GM12878 (cell line): ENCODE data around the gene HIC1. TPM values are rescaled to one million over a fixed set of nuclear protein-coding genes. Genes with fewer than 3 reads are reported as not detected.

Experiments
- ATAC-seq: fragments of 200-7000 bp; cut with Tn5 transposase; 3 replicates; pipeline ENCODE4 v1.9.1; 2020; ENCODE audit warnings: mild to moderate bottlenecking, moderate library complexity
- BruUV-seq: library from RNA; stranded (reverse); fragments of 400-500 nt; replicated peaks from 2 replicates; lab custom pipeline; 2021; lab: Mats Ljungman, UMichigan
- CTCF ChIA-PET: fragments of 300-600 bp; sonication (Branson Sonifier 250); formaldehyde crosslinking; extraction: SDS; loops from one replicate; lab custom pipeline; 2021; ENCODE audit warnings: inconsistent platforms; lab: Yijun Ruan, JAX
- POLR2A ChIA-PET: fragments of 350-600 bp; formaldehyde crosslinking; extraction: SDS; loops from one replicate; lab custom pipeline; 2021; ENCODE audit warnings: inconsistent platforms; lab: Charles Lee
- RAD21 ChIA-PET: fragments of 300-600 bp; sonication (Branson Sonifier 250); formaldehyde crosslinking; loops from one replicate; lab custom pipeline; 2023; ENCODE audit warnings: antibody characterized with exemption; ENCODE audit not compliant: unreplicated experiment; lab: Charles Lee
- SMC1A ChIA-PET: fragments of 300-600 bp; sonication (Branson Sonifier 250); formaldehyde crosslinking; loops from one replicate; lab custom pipeline; 2023; ENCODE audit not compliant: unreplicated experiment, uncharacterized antibody; lab: Charles Lee
- DNase-seq: peaks from one replicate; pipeline ENCODE4 v3.0.0-alpha.2; 2011; ENCODE audit warnings: low read depth, low spot score
- FAIRE-seq: peaks from 3 replicates; lab custom pipeline; 2011; peaks lifted over from hg19 to GRCh38; lab: Jason Lieb, UNC
- H2AFZ ChIP-seq: 2 replicates; pipeline ENCODE4 v1.6.0; 2011; ENCODE audit warnings: low read depth, low read length, control low read depth; ENCODE audit not compliant: control insufficient read depth
- H3K27ac ChIP-seq: 2 replicates; pipeline ENCODE4 v1.5.1; 2011; ENCODE audit warnings: control low read depth; ENCODE audit not compliant: control insufficient read depth, insufficient read depth
- H3K27me3 ChIP-seq, 2 experiments: replicated peaks in 1 of 2; 2 replicates each; pipeline versions ENCODE4 v1.6.0 to v1.6.1; 2011; ENCODE audit warnings: low read length in 1 of 2; ENCODE audit not compliant: control insufficient read depth in 2 of 2, insufficient read depth in 2 of 2
- H3K36me3 ChIP-seq, 2 experiments: 2 replicates each; pipeline ENCODE4 v1.5.1; 2011; ENCODE audit warnings: low read length in 1 of 2; ENCODE audit not compliant: control insufficient read depth in 2 of 2, insufficient read depth in 2 of 2
- H3K4me1 ChIP-seq: 2 replicates; pipeline ENCODE4 v1.6.1; 2011; ENCODE audit warnings: mild to moderate bottlenecking, low read length, moderate library complexity, mixed read lengths; ENCODE audit not compliant: control insufficient read depth, insufficient read depth
- H3K4me2 ChIP-seq: 2 replicates; pipeline ENCODE4 v1.6.0; 2011; ENCODE audit warnings: control low read depth; ENCODE audit not compliant: control insufficient read depth, insufficient read depth
- H3K4me3 ChIP-seq: fragments of 200-600 bp; sonication (generic); 2 replicates; pipeline ENCODE4 v1.5.1; 2016
- H3K79me2 ChIP-seq: 2 replicates; pipeline ENCODE4 v1.6.0; 2011; ENCODE audit warnings: low read length; ENCODE audit not compliant: control insufficient read depth, insufficient read depth
- H3K9ac ChIP-seq: 2 replicates; pipeline ENCODE4 v1.8.0; 2011; ENCODE audit warnings: low read length, control low read depth, mixed read lengths; ENCODE audit not compliant: control insufficient read depth, insufficient read depth
- H3K9me3 ChIP-seq: replicated peaks from 3 replicates; pipeline ENCODE4 v1.5.1; 2011; ENCODE audit warnings: mild to moderate bottlenecking, low read length; ENCODE audit not compliant: control insufficient read depth, insufficient read depth
- H4K20me1 ChIP-seq: 2 replicates; pipeline ENCODE4 v1.6.0; 2011; ENCODE audit not compliant: control insufficient read depth, insufficient read depth
- KAT2A ChIP-seq: conservative IDR thresholded peaks from 2 replicates; pipeline ENCODE4 v1.6.1; 2011; ENCODE audit warnings: low read depth, low read length; ENCODE audit not compliant: control insufficient read depth
- RBBP5 ChIP-seq: fragments of 200-600 bp; sonication (generic); conservative IDR thresholded peaks from 2 replicates; pipeline ENCODE4 v1.6.1; 2016
- SMAD1 ChIP-seq: fragments of 450-650 bp; IDR thresholded peaks from 2 replicates; pipeline ENCODE4 v1.6.1; 2018; ENCODE audit warnings: mild to moderate bottlenecking, low read depth; ENCODE audit not compliant: partially characterized antibody
- YBX1 ChIP-seq: fragments of 450-650 bp; IDR thresholded peaks from 2 replicates; pipeline ENCODE4 v1.6.1; 2016; ENCODE audit warnings: antibody characterized with exemption
- WGBS: methylation state at CpG from one replicate; pipeline ENCODE4 v1.1.6; 2016; ENCODE audit warnings: low lambda C conversion rate; ENCODE audit not compliant: insufficient replicate concordance, insufficient coverage; ENCODE audit errors: missing lambda C conversion rate; 5-methylcytosine and 5-hydroxymethylcytosine counted together
- in situ Hi-C: fragments of 300-500 bp; cut with MboI; formaldehyde crosslinking; loops from 9 replicates; pipeline ENCODE4 v1.14.3; 2018; ENCODE audit warnings: mixed read lengths
- intact Hi-C: fragments of 100-400 bp; cut with micrococcal nuclease; formaldehyde crosslinking; loops from one replicate; pipeline ENCODE4 v1.14.2; 2022; ENCODE audit not compliant: unreplicated experiment
- polyA plus RNA-seq, 11 experiments: library from polyadenylated mRNA; depleted of rRNA in 4 of 11; unstranded in 6 of 11; stranded (reverse) in 5 of 11; fragments of >200 nt; fragmentation: Nextera tagmentation in 4 of 11; fragmentation: Illumina TruSeq in 1 of 11; extraction: Ambion mirVana in 4 of 11; extraction: Trizol in 1 of 11; gene quantifications; 1 replicate in 1 of 11; 2 replicates in 10 of 11; pipeline versions ENCODE4 v1.2.1 to v1.2.3, GENCODE V29; 2011 to 2016; ENCODE audit warnings: inconsistent platforms in 2 of 11, missing spikeins in 2 of 11, low read depth in 1 of 11
- total RNA-seq, 4 experiments: library from RNA; depleted of rRNA in 3 of 4; stranded (reverse); fragments of >200 nt in 3 of 4; fragmentation: Illumina TruSeq in 1 of 4; extraction: Trizol in 1 of 4; gene quantifications; 2 replicates each; pipeline versions ENCODE4 v1.2.1 to v1.2.3, GENCODE V29; 2013 to 2021
- TF ChIP-seq, protein P1 (sequence below): fragments of 150-350 bp; IDR thresholded peaks from 2 replicates; pipeline ENCODE4 v1.6.1; 2014; ENCODE audit warnings: mild to moderate bottlenecking, low read depth, low read length

Gene HIC1
- total and polyA plus RNA-seq, 10 of the 15 experiments (the other 5 are each of a cell fraction or from before 2014, with no cell fraction given): 0.11 to 61.1 (median 4.9) TPM

DNA sequence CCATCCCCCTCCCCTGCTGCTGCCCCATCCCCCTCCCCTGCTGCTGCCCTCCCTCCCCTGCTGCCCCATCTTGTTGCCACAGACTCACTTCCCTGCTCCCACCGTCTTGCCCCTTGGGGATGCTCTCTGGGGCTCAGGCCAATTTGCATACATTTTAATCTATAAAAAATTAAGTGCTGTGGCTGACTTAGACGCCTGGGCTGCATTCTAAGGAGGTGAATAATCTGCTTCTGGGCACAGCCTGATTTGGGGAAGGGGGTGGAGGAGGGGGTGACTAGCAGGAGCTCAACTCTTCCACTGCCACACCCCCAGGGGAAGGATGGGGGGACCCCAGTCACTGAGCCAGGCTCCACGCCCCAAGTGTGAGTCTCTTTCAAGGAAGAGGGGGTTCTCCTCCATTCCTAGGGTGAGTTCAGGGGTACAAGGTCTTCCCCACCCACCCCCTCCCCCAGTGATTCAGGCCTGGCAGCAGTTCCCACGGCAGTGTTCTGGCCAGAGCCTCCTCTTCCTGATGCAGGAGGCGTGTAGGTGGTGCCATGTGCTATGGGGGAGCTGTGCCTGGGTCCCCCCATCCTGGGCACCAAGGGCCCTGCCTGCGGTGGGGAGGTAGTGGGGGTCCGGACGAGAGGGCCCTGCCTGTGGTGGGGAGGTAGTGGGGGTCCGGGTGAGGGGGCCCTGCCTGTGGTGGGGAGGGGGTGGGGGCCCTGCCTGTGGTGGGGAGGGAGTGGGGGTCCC lies 19.9 kb upstream of the HIC1 start (continued):
- TF ChIP-seq, protein P1, sequence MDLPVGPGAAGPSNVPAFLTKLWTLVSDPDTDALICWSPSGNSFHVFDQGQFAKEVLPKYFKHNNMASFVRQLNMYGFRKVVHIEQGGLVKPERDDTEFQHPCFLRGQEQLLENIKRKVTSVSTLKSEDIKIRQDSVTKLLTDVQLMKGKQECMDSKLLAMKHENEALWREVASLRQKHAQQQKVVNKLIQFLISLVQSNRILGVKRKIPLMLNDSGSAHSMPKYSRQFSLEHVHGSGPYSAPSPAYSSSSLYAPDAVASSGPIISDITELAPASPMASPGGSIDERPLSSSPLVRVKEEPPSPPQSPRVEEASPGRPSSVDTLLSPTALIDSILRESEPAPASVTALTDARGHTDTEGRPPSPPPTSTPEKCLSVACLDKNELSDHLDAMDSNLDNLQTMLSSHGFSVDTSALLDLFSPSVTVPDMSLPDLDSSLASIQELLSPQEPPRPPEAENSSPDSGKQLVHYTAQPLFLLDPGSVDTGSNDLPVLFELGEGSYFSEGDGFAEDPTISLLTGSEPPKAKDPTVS: no peak
- no peak for TF ChIP-seq KAT2A

DNA sequence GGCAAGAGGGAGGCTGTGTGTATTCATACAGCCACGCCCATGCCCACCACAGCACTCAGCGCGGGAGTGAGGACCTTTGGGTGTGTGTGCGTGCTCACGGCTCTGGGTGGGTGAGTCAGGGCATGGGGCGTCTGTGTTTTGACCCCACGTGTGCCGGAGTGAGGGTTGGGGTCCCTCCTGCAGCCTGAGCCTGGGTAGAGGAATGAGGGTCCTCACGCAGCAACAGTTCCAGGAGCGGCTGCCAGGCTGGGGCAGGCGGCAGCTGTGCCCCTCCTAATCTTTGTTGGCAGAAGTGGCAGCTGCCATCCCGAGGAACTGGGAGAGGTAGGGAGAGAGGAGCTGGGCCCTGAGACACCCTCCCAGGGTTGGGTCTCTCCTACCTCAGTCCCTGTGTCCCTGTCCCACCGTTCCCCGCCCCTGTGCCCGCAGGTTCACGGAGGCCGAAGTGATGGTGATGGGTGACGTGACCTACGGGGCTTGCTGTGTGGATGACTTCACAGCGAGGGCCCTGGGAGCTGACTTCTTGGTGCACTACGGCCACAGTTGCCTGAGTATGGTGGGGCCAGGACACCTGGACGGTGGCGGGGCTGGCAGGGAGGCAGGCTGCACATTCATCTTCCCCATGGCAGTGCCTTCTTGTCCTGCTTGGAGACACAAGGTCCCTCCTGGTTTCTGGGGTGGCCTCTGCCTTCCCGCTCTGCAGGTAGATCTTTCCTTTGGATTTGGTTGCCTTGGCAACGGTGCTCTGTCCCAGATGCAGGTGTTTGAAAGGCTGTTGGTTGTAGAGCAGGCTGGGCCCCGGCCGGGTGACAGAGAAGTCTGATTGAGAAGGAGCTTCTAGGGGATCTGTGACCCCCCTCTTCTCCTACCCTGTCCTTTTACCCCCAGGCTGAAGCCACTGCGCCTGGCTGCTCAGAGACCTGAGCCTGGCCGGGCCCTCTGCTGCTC lies 19.1 kb upstream of the HIC1 start:
- in situ Hi-C loops: no loop called here
- ATAC-seq (no peak), FAIRE-seq (no peak), DNase-seq (no peak)
- no peaks in the 10 kb centered on the region for H3K27me3 ChIP-seq
- ChIA-PET POLR2A (no interaction called here), RAD21 (no interaction called here), SMC1A (no interaction called here), CTCF (no interaction called here)
- H3K79me2 ChIP-seq: peaks cover 4% of the 10 kb centered on the region
- no peak overlapping the region for H3K4me3 ChIP-seq
- BruUV-seq: no TSS peak
- H2AFZ ChIP-seq: no peak overlapping the region
- H3K36me3 ChIP-seq: peaks cover 5 to 8% of the 10 kb centered on the region in 2 experiments; a peak in 3 of 4 replicates
- peaks cover 11% of the 10 kb centered on the region; the same call in 1 of the 2 replicates for H3K4me1 ChIP-seq
- WGBS: 84% methylated on average over 29 of the region's 29 CpGs
- no peak overlapping the region for H3K9ac ChIP-seq
- no peaks in the 10 kb centered on the region for H4K20me1 ChIP-seq
- H3K9me3 ChIP-seq: no peaks in the 10 kb centered on the region
- no peak overlapping the region for H3K4me2 ChIP-seq
- intact Hi-C loops: no loop called here
- TF ChIP-seq RBBP5: no peak
- TF ChIP-seq YBX1: no peak
- no peak for TF ChIP-seq SMAD1
- H3K27ac ChIP-seq: no peak overlapping the region
